Measurements from ENCODE around the gene MRTO4. TPM values are rescaled to one million over a fixed set of nuclear protein-coding genes. Genes with fewer than 3 reads are reported as not detected.

Gene MRTO4
- total and polyA plus RNA-seq, 10 of the 15 experiments (the other 5 are each of a cell fraction or from before 2014, with no cell fraction given), result 43.5 to 99.5 (median 69.7) TPM

DNA sequence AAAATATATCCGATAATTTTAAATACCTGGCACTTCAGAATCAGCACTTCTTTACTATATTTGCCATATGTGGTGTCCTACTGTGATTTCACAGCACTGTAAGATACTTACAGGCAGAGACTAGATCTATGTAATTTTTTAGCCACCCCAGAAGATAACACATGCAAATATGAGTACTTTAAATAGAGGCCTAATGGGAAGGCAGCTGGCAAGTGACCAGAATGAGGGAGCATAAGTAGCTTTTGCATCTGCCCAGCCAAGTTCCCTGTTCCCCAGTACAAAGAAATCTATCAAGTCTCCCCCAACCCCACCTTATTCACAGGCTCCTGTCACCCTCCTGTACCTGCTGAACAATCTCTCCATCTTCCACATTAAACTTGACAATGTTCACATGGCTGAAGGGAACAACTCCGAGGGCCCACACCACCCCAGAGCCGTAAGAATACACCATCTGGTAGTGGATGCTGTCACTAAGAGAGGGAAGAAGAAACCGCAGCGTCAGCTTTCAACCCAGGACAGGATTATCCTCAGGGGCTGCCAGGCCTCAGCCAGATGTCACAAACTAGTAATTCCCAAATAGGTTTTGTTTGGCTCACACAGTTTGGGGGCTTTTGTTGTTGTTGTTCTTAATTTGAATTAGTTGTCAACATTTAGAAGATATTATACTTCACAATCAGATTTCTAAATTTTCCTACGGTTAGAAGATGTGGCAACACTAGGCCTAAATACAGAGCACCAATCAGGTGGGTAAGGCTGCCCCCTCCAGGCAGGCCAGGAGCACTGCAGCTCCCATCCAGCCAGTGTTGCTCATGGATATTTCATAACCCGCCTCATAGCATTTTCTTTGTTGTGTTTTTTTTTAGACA lies 10.7 kb upstream of the MRTO4 start:
- SMC1A ChIA-PET (ENCODE audit: uncharacterized antibody, unreplicated experiment), result interaction anchor here (0.7 to 1.6 kb wide), 9 partner anchors 10 to 369 kb away, joined by 3 to 8 read pairs (median 3); partner anchors contain the start of genes EMC1 and MRTO4

More for the DNA sequence above, 10.7 kb upstream of the MRTO4 start:
- H3K27ac ChIP-seq (ENCODE audit: control insufficient read depth, insufficient read depth), result no peak overlapping the region
- ATAC-seq (peak; percentile 97), FAIRE-seq (peak; percentile 59), DNase-seq (ENCODE audit: low read depth, low spot score) (no peak)
- ChIA-PET RAD21 (ENCODE audit: unreplicated experiment) (interaction anchor here (0.7 to 1.7 kb wide), 7 partner anchors 30 to 332 kb away, joined by 3 to 8 read pairs (median 4); partner anchors contain the start of gene UBR4), POLR2A (interaction anchor here (0.5 kb wide), 1 partner anchor 305 kb away, joined by 3 read pairs; no protein-coding TSS in a partner anchor), CTCF (interaction anchor here (0.6 to 3.6 kb wide), 24 partner anchors 10 to 357 kb away, joined by 3 to 20 read pairs (median 4); partner anchors contain the start of genes EMC1 and MRTO4)
- intact Hi-C loops (cut with micrococcal nuclease; ENCODE audit: unreplicated experiment), result loop anchor here (1.0 to 10.0 kb wide), 3 partner anchors 62 to 356 kb away; no protein-coding TSS in a partner anchor
- H3K27me3 ChIP-seq (replicated peaks in 1 of 2; ENCODE audit: control insufficient read depth in 2 of 2, insufficient read depth in 2 of 2, low read length in 1 of 2), result no peaks in the 10 kb centered on the region
- H2AFZ ChIP-seq (ENCODE audit: control insufficient read depth, low read depth, low read length), result no peak overlapping the region
- H4K20me1 ChIP-seq (ENCODE audit: control insufficient read depth, insufficient read depth), result no peaks in the 10 kb centered on the region
- TF ChIP-seq BCL3 (IDR thresholded peaks at IDR 0.05; ENCODE audit: borderline replicate concordance, insufficient read depth, low read depth, low read length, poor library complexity, severe bottlenecking) (no peak), RAD21 (IDR thresholded peaks at IDR 0.05; ENCODE audit: insufficient read depth, low read depth, low read length) (peak; percentile 73), CTCF (IDR thresholded peaks at IDR 0.05 in 2 of 3, conservative IDR thresholded peaks at IDR 0.05 in 1 of 3; ENCODE audit: control insufficient read depth in 2 of 3, extremely low read depth in 1 of 3, insufficient read depth in 1 of 3, low read depth in 3 of 3, low read length in 3 of 3) (peak; percentile 89 to 96 (median 94)), SMC3 (IDR thresholded peaks at IDR 0.05; ENCODE audit: borderline replicate concordance, low read length) (peak; percentile 56; the same call in 1 of the 2 replicates), MTA2 (IDR thresholded peaks at IDR 0.05; ENCODE audit: low read depth) (no peak), MYC (IDR thresholded peaks at IDR 0.05; ENCODE audit: insufficient read depth, insufficient read length, insufficient replicate concordance, low read length, severe bottlenecking) (no peak), CBFB (IDR thresholded peaks at IDR 0.05; ENCODE audit: low read depth) (no peak), SUPT20H (IDR thresholded peaks at IDR 0.05; ENCODE audit: borderline replicate concordance, control insufficient read depth, low read depth, low read length) (no peak), NKRF (conservative IDR thresholded peaks at IDR 0.05) (no peak), PAX8 (IDR thresholded peaks at IDR 0.05) (no peak)
- no peak overlapping the region for H3K4me3 ChIP-seq
- H3K36me3 ChIP-seq (ENCODE audit: control insufficient read depth in 2 of 2, insufficient read depth in 2 of 2, low read length in 1 of 2), result peaks cover 35 to 69% of the 10 kb centered on the region in 2 experiments
- H3K4me1 ChIP-seq (ENCODE audit: control insufficient read depth, insufficient read depth, low read length), result no peaks in the 10 kb centered on the region
- in situ Hi-C loops (cut with MboI), result no loop called here
- no peak overlapping the region for H3K4me2 ChIP-seq (ENCODE audit: control insufficient read depth, insufficient read depth)
- no TSS peak for BruUV-seq (replicated peaks)
- WGBS (ENCODE audit: insufficient coverage, insufficient replicate concordance, low lambda C conversion rate, missing lambda C conversion rate), result 73% methylated on average over 7 of the region's 7 CpGs
- H3K79me2 ChIP-seq (ENCODE audit: control insufficient read depth, insufficient read depth, low read length), result no peaks in the 10 kb centered on the region
- H3K9me3 ChIP-seq (replicated peaks; ENCODE audit: control insufficient read depth, insufficient read depth, low read length), result no peaks in the 10 kb centered on the region
- H3K9ac ChIP-seq (ENCODE audit: control insufficient read depth, insufficient read depth, low read length), result no peak overlapping the region

Measured in GM12878 (cell line).